ENCODE data around the gene TRPV6.

DNA sequence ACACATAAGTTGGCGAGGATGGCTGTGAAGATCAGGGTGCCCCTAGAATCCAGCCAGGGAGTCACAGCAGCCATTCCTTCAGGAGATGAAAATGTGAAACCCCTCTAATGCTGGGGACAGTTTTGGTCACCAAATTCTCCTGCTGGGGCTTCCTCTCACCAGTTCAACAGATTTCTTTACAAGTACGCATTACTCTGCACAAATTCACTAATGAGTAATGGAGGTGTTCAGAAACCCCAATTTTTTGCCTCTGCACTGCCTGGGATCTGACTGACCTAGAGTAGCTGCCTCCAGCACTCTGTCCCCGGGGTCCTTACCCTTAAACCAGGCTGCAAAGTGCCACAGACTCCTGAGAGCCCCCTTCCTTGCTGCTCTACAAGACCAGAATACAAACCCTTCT is 31.9 kb upstream of the TRPV6 start:
- TF ChIP-seq, protein P1, sequence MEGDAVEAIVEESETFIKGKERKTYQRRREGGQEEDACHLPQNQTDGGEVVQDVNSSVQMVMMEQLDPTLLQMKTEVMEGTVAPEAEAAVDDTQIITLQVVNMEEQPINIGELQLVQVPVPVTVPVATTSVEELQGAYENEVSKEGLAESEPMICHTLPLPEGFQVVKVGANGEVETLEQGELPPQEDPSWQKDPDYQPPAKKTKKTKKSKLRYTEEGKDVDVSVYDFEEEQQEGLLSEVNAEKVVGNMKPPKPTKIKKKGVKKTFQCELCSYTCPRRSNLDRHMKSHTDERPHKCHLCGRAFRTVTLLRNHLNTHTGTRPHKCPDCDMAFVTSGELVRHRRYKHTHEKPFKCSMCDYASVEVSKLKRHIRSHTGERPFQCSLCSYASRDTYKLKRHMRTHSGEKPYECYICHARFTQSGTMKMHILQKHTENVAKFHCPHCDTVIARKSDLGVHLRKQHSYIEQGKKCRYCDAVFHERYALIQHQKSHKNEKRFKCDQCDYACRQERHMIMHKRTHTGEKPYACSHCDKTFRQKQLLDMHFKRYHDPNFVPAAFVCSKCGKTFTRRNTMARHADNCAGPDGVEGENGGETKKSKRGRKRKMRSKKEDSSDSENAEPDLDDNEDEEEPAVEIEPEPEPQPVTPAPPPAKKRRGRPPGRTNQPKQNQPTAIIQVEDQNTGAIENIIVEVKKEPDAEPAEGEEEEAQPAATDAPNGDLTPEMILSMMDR (IDR thresholded peaks at IDR 0.05; ENCODE audit: low read length): no peak
- TF ChIP-seq EZH2 (optimal IDR thresholded peaks at IDR 0.05; ENCODE audit: low read depth, low read length) (no peak), EZH2phosphoT487 (IDR thresholded peaks at IDR 0.05; ENCODE audit: low read length) (no peak)
